Measurements from ENCODE around the gene TMX2.

Gene TMX2

GRCh38 chr11:57758174-57758573 lies 45.8 kb downstream of the TMX2 start:
- no peak for DNase-seq (ENCODE audit: low spot score)
- TF ChIP-seq, protein P1, sequence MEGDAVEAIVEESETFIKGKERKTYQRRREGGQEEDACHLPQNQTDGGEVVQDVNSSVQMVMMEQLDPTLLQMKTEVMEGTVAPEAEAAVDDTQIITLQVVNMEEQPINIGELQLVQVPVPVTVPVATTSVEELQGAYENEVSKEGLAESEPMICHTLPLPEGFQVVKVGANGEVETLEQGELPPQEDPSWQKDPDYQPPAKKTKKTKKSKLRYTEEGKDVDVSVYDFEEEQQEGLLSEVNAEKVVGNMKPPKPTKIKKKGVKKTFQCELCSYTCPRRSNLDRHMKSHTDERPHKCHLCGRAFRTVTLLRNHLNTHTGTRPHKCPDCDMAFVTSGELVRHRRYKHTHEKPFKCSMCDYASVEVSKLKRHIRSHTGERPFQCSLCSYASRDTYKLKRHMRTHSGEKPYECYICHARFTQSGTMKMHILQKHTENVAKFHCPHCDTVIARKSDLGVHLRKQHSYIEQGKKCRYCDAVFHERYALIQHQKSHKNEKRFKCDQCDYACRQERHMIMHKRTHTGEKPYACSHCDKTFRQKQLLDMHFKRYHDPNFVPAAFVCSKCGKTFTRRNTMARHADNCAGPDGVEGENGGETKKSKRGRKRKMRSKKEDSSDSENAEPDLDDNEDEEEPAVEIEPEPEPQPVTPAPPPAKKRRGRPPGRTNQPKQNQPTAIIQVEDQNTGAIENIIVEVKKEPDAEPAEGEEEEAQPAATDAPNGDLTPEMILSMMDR (IDR thresholded peaks at IDR 0.05; ENCODE audit: extremely low read depth, missing control alignments): no peak

- TF ChIP-seq, protein P1 (IDR thresholded peaks at IDR 0.05; ENCODE audit: extremely low read depth, missing control alignments): no peak
- DNase-seq (ENCODE audit: low spot score): peak; percentile 89
These were observed 49.2 kb downstream of the TMX2 start, which contains the start of gene CTNND1 for GRCh38 chr11:57761301-57762234. Gene CTNND1, plus strand, starts transcription at chr11:57761802. Its CDS starts 29,677 bp downstream, at chr11:57791479.

- TF ChIP-seq, protein P1 (IDR thresholded peaks at IDR 0.05; ENCODE audit: extremely low read depth, missing control alignments): no peak
- DNase-seq (ENCODE audit: low spot score): no peak
These were observed 50.0 kb downstream of the TMX2 start for GRCh38 chr11:57762235-57762861.

- DNase-seq (ENCODE audit: low spot score): no peak
- TF ChIP-seq, protein P1 (IDR thresholded peaks at IDR 0.05; ENCODE audit: extremely low read depth, missing control alignments): no peak
These were observed 51.2 kb downstream of the TMX2 start for GRCh38 chr11:57763568-57763967.

DNA sequence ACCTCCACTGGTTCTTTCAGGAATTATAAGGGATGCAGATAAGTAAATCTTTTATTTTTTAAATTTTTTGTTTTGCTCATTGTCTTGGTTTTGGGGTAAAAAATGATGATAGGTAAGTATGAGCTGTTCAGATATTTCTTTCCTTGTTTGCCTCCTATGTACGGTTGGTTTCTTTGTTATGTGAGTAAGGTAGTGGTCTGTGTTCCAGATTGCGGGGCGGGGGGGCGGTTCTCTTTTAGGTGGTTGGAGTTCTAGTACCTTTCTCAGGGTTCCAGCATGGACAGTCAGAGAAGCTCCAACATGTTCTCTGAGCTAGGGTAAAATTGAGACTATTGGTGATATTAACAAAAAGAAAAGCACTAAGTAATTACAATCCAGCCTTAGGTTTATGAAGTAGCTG lies 51.6 kb downstream of the TMX2 start:
- no peak for DNase-seq (ENCODE audit: low spot score)
- TF ChIP-seq, protein P1 (IDR thresholded peaks at IDR 0.05; ENCODE audit: extremely low read depth, missing control alignments): no peak

GRCh38 chr11:57764566-57764965 lies 52.2 kb downstream of the TMX2 start:
- DNase-seq (ENCODE audit: low spot score): no peak
- TF ChIP-seq, protein P1 (IDR thresholded peaks at IDR 0.05; ENCODE audit: extremely low read depth, missing control alignments): no peak

DNA sequence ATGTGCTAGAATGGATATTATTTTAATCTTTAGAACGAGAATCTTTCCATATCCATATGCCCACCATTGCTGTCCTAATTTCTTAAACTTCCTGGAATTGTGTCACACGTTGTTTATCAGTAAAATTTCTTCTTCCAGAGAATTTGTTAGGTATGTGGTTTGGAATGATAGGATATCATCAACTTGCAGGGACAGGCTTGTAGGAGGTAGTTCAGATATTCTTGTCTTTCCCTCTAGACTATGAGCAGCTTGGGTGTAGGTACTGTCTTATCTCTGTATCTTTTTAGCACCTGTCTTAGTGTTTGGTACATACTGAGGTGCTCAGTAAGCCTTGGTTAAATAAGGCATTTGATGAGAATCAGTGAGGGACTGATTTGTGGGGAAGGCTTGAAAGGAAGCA lies 52.6 kb downstream of the TMX2 start:
- TF ChIP-seq, protein P1 (IDR thresholded peaks at IDR 0.05; ENCODE audit: extremely low read depth, missing control alignments): no peak
- DNase-seq (ENCODE audit: low spot score): no peak

Measured in GM20000 (cell line).